Right ventricle myocardium inferior (tissue), 1 donor: ENCODE measurements around the gene PAX2. TPM values are rescaled to one million over a fixed set of nuclear protein-coding genes. Genes with fewer than 3 reads are reported as not detected.

Experiments
- ATAC-seq: fragments of 200-7000 bp; cut with Tn5 transposase; one replicate; pipeline ENCODE4 v1.9.1; 2020; ENCODE audit warnings: mild to moderate bottlenecking, moderate library complexity
- DNase-seq: peaks from one replicate; pipeline ENCODE4 v3.0.0; 2021; ENCODE audit errors: missing footprints
- intact Hi-C: fragments of 100-400 bp; cut with DNase I; formaldehyde crosslinking; loops from one replicate; pipeline ENCODE4 v1.11.0; 2022
- total RNA-seq: library from RNA; stranded (reverse); fragmentation: NEBNext Ultra II Directional; extraction: Animal tissue kit (Norgen Biotek cat#: 25700); gene quantifications from one replicate; pipeline ENCODE4 v1.2.1, GENCODE V29; 2021
- donor health status: DM: no; HTN: yes; CAD: no; lungs with severe emphysema.

PAX2 gene
- total RNA-seq, 1 donor from 2014 or later, result not detected

GRCh38 chr10:100878291-100878910 is 133.0 kb downstream of the PAX2 start:
- intact Hi-C loops, result loop anchor here (5.0 to 10.0 kb wide), 3 partner anchors 204 to 446 kb away; no protein-coding TSS in a partner anchor
- ATAC-seq, result peak; percentile 76
- DNase-seq, result peak; percentile 54

Other genes with a start within 250 kb of the PAX2 start
- 8.2 TPM for gene SEC31B, start 225.7 kb upstream of the PAX2 start, total RNA-seq
- 444 TPM for gene NDUFB8, start 215.7 kb upstream of the PAX2 start, total RNA-seq
- 44.5 TPM for gene HIF1AN, start 209.6 kb upstream of the PAX2 start, total RNA-seq
- gene SLF2, start 167.4 kb downstream of the PAX2 start, total RNA-seq, result 17.0 TPM
- gene SEMA4G, start 223.9 kb downstream of the PAX2 start, total RNA-seq, result 1.5 TPM
- gene MRPL43, start 241.9 kb downstream of the PAX2 start, total RNA-seq, result 58.3 TPM
- gene TWNK, start 242.0 kb downstream of the PAX2 start, total RNA-seq, result 6.6 TPM